ENCODE measurements around the gene EMID1.
A peak's percentile ranks its signal among the peaks of the same experiment; 100 is the strongest.

EMID1 gene

GRCh38 chr22:29306175-29306834 is 100.6 kb downstream of the EMID1 start, which contains the start of gene GAS2L1:
Gene GAS2L1 (plus strand): TSS chr22:29306650. CDS start chr22:29308106, 1,456 bp downstream.
- peak within 1 kb of the TSS; percentile 86 for H3K4me3 ChIP-seq (ENCODE audit: low read depth, low read length)
- DNase-seq (ENCODE audit: low read depth), result no peak

GRCh38 chr22:29306835-29307595 is 101.3 kb downstream of the EMID1 start:
- no peak for DNase-seq (ENCODE audit: low read depth)
- peak overlapping the region; percentile 86 for H3K4me3 ChIP-seq (ENCODE audit: low read depth, low read length)

DNA sequence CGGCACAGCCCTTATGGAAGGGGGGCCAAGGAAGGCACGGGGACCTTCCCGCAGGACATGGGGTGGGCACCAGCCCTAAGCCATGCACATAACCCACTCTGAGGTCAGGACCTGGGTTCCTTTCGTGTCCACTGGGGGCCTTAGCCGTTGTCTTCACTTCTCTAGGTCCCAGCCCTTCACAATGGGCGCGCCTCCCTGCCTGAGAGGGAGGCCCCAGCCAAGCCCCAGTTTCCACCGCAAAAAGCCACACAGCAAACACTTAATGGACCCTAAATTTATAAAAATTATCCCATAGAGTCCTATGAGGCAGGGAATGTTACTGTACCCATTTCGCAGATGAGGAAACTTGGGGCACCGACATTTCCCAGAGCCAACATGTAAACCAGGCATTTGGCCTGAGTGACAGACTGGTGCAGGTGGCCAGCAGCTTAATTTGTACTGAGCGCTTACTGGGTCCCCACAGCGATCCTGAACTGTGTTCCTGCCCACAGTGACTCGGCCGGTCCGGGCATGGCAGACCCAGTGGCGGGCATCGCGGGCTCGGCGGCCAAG is 102.0 kb downstream of the EMID1 start:
- no peak for DNase-seq (ENCODE audit: low read depth)
- H3K4me3 ChIP-seq (ENCODE audit: low read depth, low read length), result peak overlapping the region; percentile 86

DNA sequence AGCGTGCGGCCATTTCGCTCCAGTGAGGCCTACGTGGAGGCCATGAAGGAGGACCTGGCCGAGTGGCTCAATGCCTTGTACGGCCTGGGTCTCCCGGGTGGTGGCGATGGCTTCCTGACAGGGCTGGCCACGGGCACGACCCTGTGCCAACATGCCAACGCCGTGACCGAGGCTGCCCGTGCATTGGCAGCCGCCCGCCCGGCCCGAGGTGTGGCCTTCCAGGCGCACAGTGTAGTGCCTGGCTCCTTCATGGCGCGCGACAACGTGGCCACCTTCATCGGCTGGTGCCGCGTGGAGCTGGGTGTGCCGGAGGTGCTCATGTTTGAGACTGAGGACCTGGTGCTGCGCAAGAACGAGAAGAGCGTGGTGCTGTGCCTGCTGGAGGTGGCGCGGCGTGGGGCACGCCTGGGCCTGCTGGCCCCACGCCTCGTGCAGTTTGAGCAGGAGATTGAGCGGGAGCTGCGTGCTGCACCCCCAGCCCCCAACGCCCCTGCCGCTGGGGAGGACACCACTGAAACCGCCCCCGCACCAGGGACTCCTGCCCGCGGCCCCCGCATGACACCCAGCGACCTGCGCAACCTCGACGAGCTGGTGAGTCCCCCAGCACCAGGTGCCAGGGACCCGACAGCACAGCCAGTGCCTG is 102.6 kb downstream of the EMID1 start:
- DNase-seq (ENCODE audit: low read depth), result no peak
- H3K4me3 ChIP-seq (ENCODE audit: low read depth, low read length), result no peak overlapping the region

DNA sequence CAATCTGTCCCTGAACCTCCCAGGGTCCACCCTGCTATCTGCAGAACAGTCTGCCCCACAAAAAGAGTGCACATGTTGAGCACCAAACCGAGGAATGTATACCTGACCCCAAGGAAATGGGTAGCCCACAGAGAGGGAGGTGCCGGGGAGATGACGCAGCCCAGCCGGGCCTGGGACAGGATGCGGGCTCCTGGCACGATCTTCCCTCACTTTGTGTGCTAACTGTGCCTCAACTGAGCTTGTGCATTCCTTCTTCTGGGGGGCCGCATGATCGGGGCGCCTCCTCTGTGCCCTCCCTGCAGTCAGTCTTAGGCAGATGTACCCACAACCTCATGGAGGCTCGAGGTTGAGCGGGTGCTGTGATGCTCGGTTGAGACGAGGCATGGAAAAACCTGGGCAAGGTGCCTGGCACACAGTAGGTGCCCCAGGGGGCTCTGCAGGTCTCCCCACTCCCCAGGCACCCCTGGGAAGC is 103.1 kb downstream of the EMID1 start:
- H3K4me3 ChIP-seq (ENCODE audit: low read depth, low read length), result no peak overlapping the region

More for the DNA sequence above, 103.1 kb downstream of the EMID1 start:
- no peak for DNase-seq (ENCODE audit: low read depth)
